ENCODE measurements around the gene SLC6A19. TPM values are rescaled to one million over a fixed set of nuclear protein-coding genes. Genes with fewer than 3 reads are reported as not detected.

The SLC6A19 gene
- polyA plus RNA-seq, 3 donors: not detected

DNA sequence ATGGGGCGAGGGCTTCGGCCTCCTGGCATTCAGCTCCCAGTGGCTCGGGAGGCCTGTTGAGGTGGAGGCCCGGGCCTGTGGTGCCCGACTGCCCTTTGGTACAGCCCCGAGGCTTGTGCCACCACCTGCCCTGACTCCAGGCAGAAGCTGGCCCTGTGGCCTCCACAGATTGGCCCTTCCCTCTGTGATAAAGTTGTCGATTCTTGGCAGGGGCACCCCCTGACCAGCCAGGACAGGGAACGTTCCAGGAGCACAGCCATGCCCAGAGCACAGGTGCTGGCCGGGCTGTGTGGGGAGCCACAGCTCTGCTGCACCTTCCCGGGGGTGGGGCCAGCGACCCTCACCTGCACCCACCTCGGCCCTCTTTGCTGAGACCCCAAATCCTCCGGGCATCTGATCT, 56.4 kb downstream of the SLC6A19 start:
- DNase-seq: no peak
- Histone ChIP-seq H3K9me3 (replicated peaks in 1 of 2; ENCODE audit: control insufficient read depth in 1 of 2, insufficient read depth in 1 of 2, low read length in 2 of 2) (peaks cover 8 to 15% of the 10 kb centered on the region in 2 donors), H3K9ac (ENCODE audit: insufficient read depth, low read length, poor library complexity, severe bottlenecking) (no peak overlapping the region), H4K20me1 (ENCODE audit: insufficient read depth, low read length) (no peaks in the 10 kb centered on the region), H3K4me2 (replicated peaks; ENCODE audit: extremely low read depth, low read length, poor library complexity, severe bottlenecking) (no peak overlapping the region), H3K79me2 (ENCODE audit: insufficient read depth, low read length) (no peaks in the 10 kb centered on the region), H3K4me3 (replicated peaks in 1 of 3; ENCODE audit: low read depth in 2 of 3, low read length in 3 of 3) (no peak overlapping the region), H3K27ac (ENCODE audit: low read depth in 1 of 2, low read length in 2 of 2) (no peak overlapping the region), H2AFZ (ENCODE audit: insufficient read depth, low read depth, low read length, poor library complexity, severe bottlenecking) (no peak overlapping the region), H3K4me1 (ENCODE audit: control insufficient read depth in 1 of 2, insufficient read depth in 2 of 2, low read length in 2 of 2) (no peaks in the 10 kb centered on the region), H3K27me3 (ENCODE audit: control insufficient read depth in 2 of 2, insufficient read depth in 2 of 2, low read length in 2 of 2) (no peaks in the 10 kb centered on the region), H3K36me3 (replicated peaks in 1 of 2; ENCODE audit: control insufficient read depth in 1 of 2, insufficient read depth in 2 of 2, low read length in 2 of 2) (no peaks in the 10 kb centered on the region)
- no peaks in the 10 kb centered on the region for H3K4me1 Mint-ChIP-seq
- peaks cover 0 to 4% (median 3%) of the 10 kb centered on the region in 3 donors for H3K27me3 Mint-ChIP-seq (ENCODE audit: low read depth in 3 of 3)
- no peak overlapping the region for H3K4me3 Mint-ChIP-seq
- WGBS (ENCODE audit: insufficient coverage): 89% methylated on average over 13 of the region's 13 CpGs
- H3K9me3 Mint-ChIP-seq: peaks cover 9 to 20% (median 12%) of the 10 kb centered on the region in 7 donors
- TF ChIP-seq, protein P1, sequence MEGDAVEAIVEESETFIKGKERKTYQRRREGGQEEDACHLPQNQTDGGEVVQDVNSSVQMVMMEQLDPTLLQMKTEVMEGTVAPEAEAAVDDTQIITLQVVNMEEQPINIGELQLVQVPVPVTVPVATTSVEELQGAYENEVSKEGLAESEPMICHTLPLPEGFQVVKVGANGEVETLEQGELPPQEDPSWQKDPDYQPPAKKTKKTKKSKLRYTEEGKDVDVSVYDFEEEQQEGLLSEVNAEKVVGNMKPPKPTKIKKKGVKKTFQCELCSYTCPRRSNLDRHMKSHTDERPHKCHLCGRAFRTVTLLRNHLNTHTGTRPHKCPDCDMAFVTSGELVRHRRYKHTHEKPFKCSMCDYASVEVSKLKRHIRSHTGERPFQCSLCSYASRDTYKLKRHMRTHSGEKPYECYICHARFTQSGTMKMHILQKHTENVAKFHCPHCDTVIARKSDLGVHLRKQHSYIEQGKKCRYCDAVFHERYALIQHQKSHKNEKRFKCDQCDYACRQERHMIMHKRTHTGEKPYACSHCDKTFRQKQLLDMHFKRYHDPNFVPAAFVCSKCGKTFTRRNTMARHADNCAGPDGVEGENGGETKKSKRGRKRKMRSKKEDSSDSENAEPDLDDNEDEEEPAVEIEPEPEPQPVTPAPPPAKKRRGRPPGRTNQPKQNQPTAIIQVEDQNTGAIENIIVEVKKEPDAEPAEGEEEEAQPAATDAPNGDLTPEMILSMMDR (IDR thresholded peaks at IDR 0.05): no peak
- no peaks in the 10 kb centered on the region for H3K36me3 Mint-ChIP-seq
- peak overlapping the region in 1 of 7 donors; percentile 27 for H3K27ac Mint-ChIP-seq
- intact Hi-C loops (cut with micrococcal nuclease): no loop called here

DNA sequence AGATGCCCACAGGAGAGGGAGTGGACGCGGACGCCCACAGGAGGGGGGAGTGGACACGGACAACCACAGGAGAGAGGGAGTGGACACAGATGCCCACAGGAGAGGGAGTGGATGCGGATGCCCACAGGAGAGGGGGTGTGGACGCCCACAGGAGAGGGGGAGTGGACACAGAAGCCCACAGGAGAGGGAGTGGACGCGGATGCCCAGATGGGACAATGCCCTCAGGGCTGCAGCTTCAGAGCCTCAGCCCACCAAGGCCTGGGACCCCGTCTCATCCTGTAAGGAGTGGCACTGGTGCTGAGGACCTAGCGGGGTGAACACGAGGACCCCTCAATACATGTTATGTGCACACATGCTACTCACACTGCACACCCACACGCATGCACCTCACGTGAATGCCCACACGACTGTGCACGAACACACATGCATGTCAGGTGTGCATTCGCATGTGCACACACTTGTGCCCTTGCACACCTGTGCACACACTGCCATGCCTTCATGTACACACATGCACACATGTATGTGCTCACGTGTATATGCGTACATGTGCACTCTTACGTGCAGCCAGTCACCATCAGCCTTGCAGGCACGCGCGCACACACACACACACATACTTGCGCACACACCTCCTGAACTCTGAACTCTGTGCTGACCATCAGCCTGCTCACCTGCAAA, 58.5 kb downstream of the SLC6A19 start:
- Mint-ChIP-seq H3K4me3 (no peak overlapping the region), H3K27me3 (ENCODE audit: low read depth in 3 of 3) (peaks cover 0 to 4% (median 2%) of the 10 kb centered on the region in 3 donors), H3K4me1 (no peaks in the 10 kb centered on the region), H3K9me3 (peaks cover 18 to 39% (median 30%) of the 10 kb centered on the region in 7 donors), H3K36me3 (no peaks in the 10 kb centered on the region), H3K27ac (no peak overlapping the region)
- no peaks in the 10 kb centered on the region for H3K36me3 ChIP-seq (replicated peaks in 1 of 2; ENCODE audit: control insufficient read depth in 1 of 2, insufficient read depth in 2 of 2, low read length in 2 of 2)
- no peak overlapping the region for H2AFZ ChIP-seq (ENCODE audit: insufficient read depth, low read depth, low read length, poor library complexity, severe bottlenecking)
- no peak overlapping the region for H3K9ac ChIP-seq (ENCODE audit: insufficient read depth, low read length, poor library complexity, severe bottlenecking)
- no peak for DNase-seq
- H3K4me3 ChIP-seq (replicated peaks in 1 of 3; ENCODE audit: low read depth in 2 of 3, low read length in 3 of 3): no peak overlapping the region
- 97% methylated on average over 22 of the region's 23 CpGs for WGBS (ENCODE audit: insufficient coverage)
- intact Hi-C loops (cut with micrococcal nuclease): no loop called here
- no peaks in the 10 kb centered on the region for H4K20me1 ChIP-seq (ENCODE audit: insufficient read depth, low read length)
- no peaks in the 10 kb centered on the region for H3K27me3 ChIP-seq (ENCODE audit: control insufficient read depth in 2 of 2, insufficient read depth in 2 of 2, low read length in 2 of 2)
- TF ChIP-seq, protein P1 (IDR thresholded peaks at IDR 0.05): no peak
- no peak overlapping the region for H3K4me2 ChIP-seq (replicated peaks; ENCODE audit: extremely low read depth, low read length, poor library complexity, severe bottlenecking)
- H3K4me1 ChIP-seq (ENCODE audit: control insufficient read depth in 1 of 2, insufficient read depth in 2 of 2, low read length in 2 of 2): no peaks in the 10 kb centered on the region
- no peak overlapping the region for H3K27ac ChIP-seq (ENCODE audit: low read depth in 1 of 2, low read length in 2 of 2)
- no peaks in the 10 kb centered on the region for H3K79me2 ChIP-seq (ENCODE audit: insufficient read depth, low read length)
- peaks cover 22 to 36% of the 10 kb centered on the region in 2 donors for H3K9me3 ChIP-seq (replicated peaks in 1 of 2; ENCODE audit: control insufficient read depth in 1 of 2, insufficient read depth in 1 of 2, low read length in 2 of 2)

Measured in CD14-positive monocyte (primary cell).